BE2C (cell line): ENCODE measurements around the gene KIRREL3.

Source experiments
- DNase-seq: peaks from one replicate; pipeline ENCODE4 v3.0.0-alpha.2; 2020
- H3K27me3 ChIP-seq: fragments of 250-450 bp; sonication (Bioruptor Pico); 2 replicates; pipeline ENCODE4 v1.5.1; 2020; ENCODE audit warnings: mild to moderate bottlenecking
- H3K36me3 ChIP-seq: fragments of 250-450 bp; sonication (Bioruptor Pico); 2 replicates; pipeline ENCODE4 v1.5.1; 2020; ENCODE audit warnings: mild to moderate bottlenecking
- H3K4me1 ChIP-seq: fragments of 250-450 bp; sonication (Bioruptor Pico); 2 replicates; pipeline ENCODE4 v1.5.1; 2020
- H3K4me3 ChIP-seq: 2 replicates; pipeline ENCODE4 v1.5.1; 2011; ENCODE audit warnings: low read depth, low read length
- H3K9me3 ChIP-seq: fragments of 250-450 bp; sonication (Bioruptor Pico); 2 replicates; pipeline ENCODE4 v1.5.1; 2020
- TF ChIP-seq, protein P1 (sequence below): IDR thresholded peaks from 2 replicates; pipeline ENCODE4 v1.5.1; 2012; ENCODE audit warnings: mild to moderate bottlenecking, low read depth, low read length

KIRREL3 gene

DNA sequence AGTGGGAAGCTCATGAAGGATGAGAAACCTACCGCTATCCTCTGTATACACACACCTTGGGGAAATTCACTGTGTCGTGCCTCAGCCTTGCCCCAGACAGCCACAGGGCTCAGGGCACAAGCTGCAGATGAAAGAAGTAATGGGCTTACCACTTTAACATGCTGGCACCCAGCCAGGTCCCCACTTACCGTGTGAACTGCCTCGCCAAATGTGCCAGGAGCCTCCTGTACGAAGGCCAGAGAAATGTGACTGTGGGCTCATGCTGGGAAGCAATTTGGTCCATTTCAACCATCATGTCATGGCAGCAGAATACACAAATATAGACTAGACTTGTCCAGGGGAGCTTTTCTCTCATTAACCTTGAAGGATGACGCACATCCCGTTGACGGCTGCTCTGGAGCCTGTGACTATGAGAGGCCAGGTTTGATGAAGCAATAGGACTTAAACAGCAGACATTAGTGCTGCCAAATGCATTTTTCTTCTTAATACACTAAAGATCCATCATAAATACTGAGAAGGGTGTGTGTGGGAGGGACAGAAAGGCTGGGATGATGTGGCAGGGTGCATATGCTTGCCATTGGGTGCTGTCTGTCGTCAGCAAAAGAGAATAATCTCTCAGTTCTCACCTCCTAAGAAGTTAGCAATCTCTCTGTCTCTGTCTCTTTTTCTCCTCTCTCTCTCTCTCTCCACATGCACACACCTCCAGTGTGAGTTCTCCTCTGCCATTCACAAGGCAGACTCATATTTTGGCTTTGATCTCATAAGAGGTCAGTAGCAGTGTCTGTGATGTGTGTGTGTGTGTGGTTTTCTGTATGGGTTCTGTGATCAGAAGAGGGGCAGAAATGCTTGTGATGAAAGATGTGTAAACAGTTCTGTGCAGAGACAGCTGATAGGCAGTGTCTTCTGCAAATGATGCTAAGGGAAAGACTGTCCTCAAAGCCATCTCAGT is 142.4 kb downstream of the KIRREL3 start:
- no peaks in the 10 kb centered on the region for H3K4me1 ChIP-seq
- TF ChIP-seq, protein P1, sequence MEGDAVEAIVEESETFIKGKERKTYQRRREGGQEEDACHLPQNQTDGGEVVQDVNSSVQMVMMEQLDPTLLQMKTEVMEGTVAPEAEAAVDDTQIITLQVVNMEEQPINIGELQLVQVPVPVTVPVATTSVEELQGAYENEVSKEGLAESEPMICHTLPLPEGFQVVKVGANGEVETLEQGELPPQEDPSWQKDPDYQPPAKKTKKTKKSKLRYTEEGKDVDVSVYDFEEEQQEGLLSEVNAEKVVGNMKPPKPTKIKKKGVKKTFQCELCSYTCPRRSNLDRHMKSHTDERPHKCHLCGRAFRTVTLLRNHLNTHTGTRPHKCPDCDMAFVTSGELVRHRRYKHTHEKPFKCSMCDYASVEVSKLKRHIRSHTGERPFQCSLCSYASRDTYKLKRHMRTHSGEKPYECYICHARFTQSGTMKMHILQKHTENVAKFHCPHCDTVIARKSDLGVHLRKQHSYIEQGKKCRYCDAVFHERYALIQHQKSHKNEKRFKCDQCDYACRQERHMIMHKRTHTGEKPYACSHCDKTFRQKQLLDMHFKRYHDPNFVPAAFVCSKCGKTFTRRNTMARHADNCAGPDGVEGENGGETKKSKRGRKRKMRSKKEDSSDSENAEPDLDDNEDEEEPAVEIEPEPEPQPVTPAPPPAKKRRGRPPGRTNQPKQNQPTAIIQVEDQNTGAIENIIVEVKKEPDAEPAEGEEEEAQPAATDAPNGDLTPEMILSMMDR: no peak
- DNase-seq: peak; percentile 19
- H3K4me3 ChIP-seq: no peak overlapping the region
- H3K27me3 ChIP-seq: peaks cover 3% of the 10 kb centered on the region; the same call in 1 of the 2 replicates
- no peaks in the 10 kb centered on the region for H3K36me3 ChIP-seq
- H3K9me3 ChIP-seq: no peaks in the 10 kb centered on the region

DNA sequence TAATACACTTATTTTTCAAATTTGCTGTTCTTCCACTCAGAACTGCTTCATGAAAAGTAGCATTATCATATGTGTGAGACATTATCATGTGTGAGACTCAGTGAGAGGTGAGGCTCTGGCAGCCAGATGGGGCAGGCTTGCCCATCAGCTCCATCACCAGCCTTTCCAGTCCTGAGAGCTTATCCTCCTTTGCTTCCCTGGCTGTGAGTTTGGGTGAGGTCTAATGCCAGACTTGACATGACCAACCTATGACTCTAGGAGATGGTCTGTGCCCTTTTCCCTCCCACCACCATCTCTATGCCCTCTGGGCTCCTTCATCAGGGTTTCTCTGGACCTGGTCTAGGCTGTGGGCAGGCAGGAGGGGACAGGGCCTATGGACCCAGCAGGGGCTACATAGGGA is 145.0 kb downstream of the KIRREL3 start:
- H3K27me3 ChIP-seq: peaks cover 10% of the 10 kb centered on the region
- TF ChIP-seq, protein P1: no peak
- no peaks in the 10 kb centered on the region for H3K9me3 ChIP-seq
- H3K4me1 ChIP-seq: no peaks in the 10 kb centered on the region
- no peak overlapping the region for H3K4me3 ChIP-seq
- DNase-seq: no peak
- no peaks in the 10 kb centered on the region for H3K36me3 ChIP-seq

DNA sequence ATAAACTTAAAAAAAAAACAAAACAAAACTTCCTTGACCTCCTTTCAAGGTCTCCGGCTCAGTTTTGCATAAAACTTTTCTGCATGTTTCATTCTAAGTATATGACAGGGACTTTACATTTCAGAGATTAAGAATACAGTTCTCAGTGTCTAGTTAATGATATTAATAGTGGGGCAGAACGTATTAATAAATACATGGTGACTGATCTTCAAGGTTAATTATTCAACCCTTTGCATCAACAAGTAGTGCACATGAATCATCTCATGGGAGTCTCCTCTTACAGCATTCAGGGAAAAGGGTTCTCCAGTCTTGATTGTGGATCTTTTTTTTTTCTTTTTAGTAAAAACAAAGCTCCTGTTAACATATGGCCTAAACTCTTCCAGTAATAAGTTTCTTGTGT is 146.8 kb downstream of the KIRREL3 start:
- TF ChIP-seq, protein P1: no peak
- H3K9me3 ChIP-seq: no peaks in the 10 kb centered on the region
- no peaks in the 10 kb centered on the region for H3K36me3 ChIP-seq
- H3K4me3 ChIP-seq: no peak overlapping the region
- DNase-seq: no peak
- no peaks in the 10 kb centered on the region for H3K4me1 ChIP-seq
- peaks cover 21% of the 10 kb centered on the region for H3K27me3 ChIP-seq

DNA sequence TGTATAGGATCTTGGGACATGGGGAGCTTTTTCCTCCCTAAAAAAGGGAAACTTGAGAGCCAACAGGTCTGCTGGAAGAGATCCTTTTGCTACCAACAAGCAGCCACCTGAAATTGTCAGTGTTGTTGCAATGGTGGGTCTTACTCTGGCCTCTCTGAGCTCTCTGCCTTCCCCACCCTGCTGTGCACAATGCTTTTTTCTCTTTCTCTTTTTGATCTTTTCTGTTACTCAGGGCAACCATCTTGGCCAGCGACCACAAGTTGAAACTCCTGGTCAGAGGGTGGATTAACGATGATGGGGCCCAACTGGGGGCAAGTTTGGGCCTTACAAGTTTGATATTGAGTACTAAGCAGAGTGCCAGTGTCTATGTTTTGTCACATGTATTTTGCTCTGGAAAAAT is 155.8 kb downstream of the KIRREL3 start:
- H3K36me3 ChIP-seq: no peaks in the 10 kb centered on the region
- H3K4me1 ChIP-seq: no peaks in the 10 kb centered on the region
- H3K4me3 ChIP-seq: no peak overlapping the region
- TF ChIP-seq, protein P1: no peak
- peaks cover 33% of the 10 kb centered on the region for H3K27me3 ChIP-seq
- no peak for DNase-seq
- no peaks in the 10 kb centered on the region for H3K9me3 ChIP-seq

DNA sequence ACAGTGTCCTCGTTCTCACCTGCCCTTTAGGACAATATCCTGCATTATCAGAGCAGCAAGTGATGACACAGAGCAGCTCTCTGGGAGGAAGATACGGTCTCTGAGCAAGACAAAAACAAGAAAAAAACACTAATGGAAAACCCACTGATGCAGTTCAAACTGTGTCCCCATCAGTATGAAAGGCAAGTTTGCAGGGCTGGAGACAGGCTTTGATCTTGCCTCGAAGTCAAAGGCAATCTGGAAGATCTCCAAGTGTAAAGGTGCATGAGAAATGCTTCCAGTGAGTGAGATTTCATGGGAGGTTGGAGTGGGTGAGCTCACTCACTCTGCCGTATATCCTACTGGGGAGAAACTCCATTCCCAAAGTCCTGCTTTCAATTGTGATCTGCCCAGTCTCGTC is 157.5 kb downstream of the KIRREL3 start:
- no peaks in the 10 kb centered on the region for H3K9me3 ChIP-seq
- TF ChIP-seq, protein P1: no peak
- no peaks in the 10 kb centered on the region for H3K36me3 ChIP-seq
- no peaks in the 10 kb centered on the region for H3K4me1 ChIP-seq
- H3K4me3 ChIP-seq: no peak overlapping the region
- H3K27me3 ChIP-seq: peaks cover 38% of the 10 kb centered on the region
- no peak for DNase-seq

DNA sequence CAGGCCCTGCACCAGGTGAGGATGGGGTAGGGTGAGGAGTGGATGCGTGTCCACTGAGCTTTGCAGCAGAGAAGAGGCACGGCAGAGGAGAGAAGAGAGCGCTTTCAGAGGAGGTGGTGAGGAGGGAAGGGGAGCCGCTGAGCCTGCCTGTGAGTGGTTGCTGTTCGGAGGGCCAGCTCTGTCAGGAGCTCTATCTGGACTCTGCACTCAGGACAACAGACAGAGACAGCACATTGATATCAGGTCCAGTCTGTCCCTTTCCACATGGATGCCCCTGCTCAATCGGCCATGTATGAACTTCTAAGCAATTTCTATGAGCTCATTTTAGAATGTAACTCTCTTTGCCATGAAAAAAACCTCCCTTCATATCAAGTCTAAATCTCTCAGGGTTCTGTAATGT is 158.6 kb downstream of the KIRREL3 start:
- no peak for DNase-seq
- no peaks in the 10 kb centered on the region for H3K36me3 ChIP-seq
- peaks cover 42% of the 10 kb centered on the region for H3K27me3 ChIP-seq
- H3K4me3 ChIP-seq: no peak overlapping the region
- no peaks in the 10 kb centered on the region for H3K9me3 ChIP-seq
- TF ChIP-seq, protein P1: no peak
- H3K4me1 ChIP-seq: no peaks in the 10 kb centered on the region
